GM21447 (cell line): ENCODE measurements around the gene MEIS2.

Source experiments
- ATAC-seq: cut with Tn5 transposase; IDR thresholded peaks from one replicate; pipeline ENCODE4 v1.9.1; 2021; ENCODE audit not compliant: unreplicated experiment

The MEIS2 gene

GRCh38 chr15:37100109-37100965 lies at the start of gene MEIS2:
Gene MEIS2, minus strand, starts transcription at chr15:37100549. Its CDS starts 1,083 bp downstream, at chr15:37099466.
- no peak for ATAC-seq

- no peak for ATAC-seq
Measured at GRCh38 chr15:37149146-37149545, 48.8 kb upstream of the MEIS2 start.

- no peak for ATAC-seq
Measured at GRCh38 chr15:37148714-37149113, 48.4 kb upstream of the MEIS2 start.

- ATAC-seq = no peak
Measured at GRCh38 chr15:37143351-37143750, 43.0 kb upstream of the MEIS2 start.

GRCh38 chr15:37142371-37142770 lies 42.0 kb upstream of the MEIS2 start:
- ATAC-seq = no peak

GRCh38 chr15:37140531-37141058 lies 40.2 kb upstream of the MEIS2 start:
- no peak for ATAC-seq

GRCh38 chr15:37138591-37139215 lies 38.4 kb upstream of the MEIS2 start:
- no peak for ATAC-seq

- no peak for ATAC-seq
Measured at GRCh38 chr15:37137221-37137620, 36.9 kb upstream of the MEIS2 start.

GRCh38 chr15:37136666-37137065 lies 36.3 kb upstream of the MEIS2 start:
- ATAC-seq = no peak

- ATAC-seq = no peak
Measured at GRCh38 chr15:37135225-37135624, 34.9 kb upstream of the MEIS2 start.

GRCh38 chr15:37134699-37135131 lies 34.4 kb upstream of the MEIS2 start:
- no peak for ATAC-seq

GRCh38 chr15:37134244-37134643 lies 33.9 kb upstream of the MEIS2 start:
- no peak for ATAC-seq

- no peak for ATAC-seq
Measured at GRCh38 chr15:37133602-37134001, 33.3 kb upstream of the MEIS2 start.

GRCh38 chr15:37132826-37133417 lies 32.6 kb upstream of the MEIS2 start:
- ATAC-seq = no peak

- ATAC-seq = no peak
Measured at GRCh38 chr15:37131621-37132020, 31.3 kb upstream of the MEIS2 start.

GRCh38 chr15:37130356-37130755 lies 30.0 kb upstream of the MEIS2 start:
- ATAC-seq = no peak

GRCh38 chr15:37125143-37125542 lies 24.8 kb upstream of the MEIS2 start:
- ATAC-seq = no peak

- no peak for ATAC-seq
Measured at GRCh38 chr15:37124331-37124730, 24.0 kb upstream of the MEIS2 start.

GRCh38 chr15:37122703-37123102 lies 22.4 kb upstream of the MEIS2 start:
- ATAC-seq = no peak

GRCh38 chr15:37121492-37121891 lies 21.1 kb upstream of the MEIS2 start:
- ATAC-seq = no peak

GRCh38 chr15:37117030-37117429 lies 16.7 kb upstream of the MEIS2 start:
- no peak for ATAC-seq

- ATAC-seq = no peak
Measured at GRCh38 chr15:37115538-37115937, 15.2 kb upstream of the MEIS2 start.
